Urothelium cell line (cell line): Measurements from ENCODE around the gene GNAT3.

Experiments used
- DNase-seq: peaks from one replicate; pipeline ENCODE4 v3.0.0; 2011; ENCODE audit warnings: low spot score, mixed read lengths
- FAIRE-seq: peaks from 2 replicates; lab custom pipeline; 2011; peaks lifted over from hg19 to GRCh38; lab: Jason Lieb, UNC

Gene GNAT3

GRCh38 chr7:80467069-80467468 is 44.8 kb downstream of the GNAT3 start:
- no peak for FAIRE-seq
- DNase-seq = no peak

- DNase-seq (no peak), FAIRE-seq (no peak)
Measured at GRCh38 chr7:80466636-80467035, 45.2 kb downstream of the GNAT3 start.

GRCh38 chr7:80464211-80464610 is 47.7 kb downstream of the GNAT3 start:
- no peak for FAIRE-seq

GRCh38 chr7:80463272-80463920 is 48.5 kb downstream of the GNAT3 start:
- peak; percentile 93 for FAIRE-seq
- no peak for DNase-seq

More at GRCh38 chr7:80464211-80464610, 47.7 kb downstream of the GNAT3 start:
- DNase-seq = no peak

- no peak for DNase-seq
- FAIRE-seq = no peak
Measured at GRCh38 chr7:80460857-80461256, 51.0 kb downstream of the GNAT3 start.

- no peak for FAIRE-seq
- DNase-seq = no peak
Measured at GRCh38 chr7:80459776-80460510, 51.9 kb downstream of the GNAT3 start.

GRCh38 chr7:80458822-80459725 is 52.8 kb downstream of the GNAT3 start:
- FAIRE-seq (no peak), DNase-seq (no peak)

- no peak for DNase-seq
- FAIRE-seq = no peak
Measured at GRCh38 chr7:80453699-80454340, 58.0 kb downstream of the GNAT3 start.

- FAIRE-seq (peak; percentile 23), DNase-seq (no peak)
Measured at GRCh38 chr7:80450621-80451308, 61.1 kb downstream of the GNAT3 start.

- DNase-seq (no peak), FAIRE-seq (no peak)
Measured at GRCh38 chr7:80449836-80450235, 62.0 kb downstream of the GNAT3 start.

- no peak for FAIRE-seq
- no peak for DNase-seq
Measured at GRCh38 chr7:80445351-80445750, 66.5 kb downstream of the GNAT3 start.

GRCh38 chr7:80444811-80445210 is 67.1 kb downstream of the GNAT3 start:
- DNase-seq = no peak
- FAIRE-seq = no peak

GRCh38 chr7:80443325-80443724 is 68.5 kb downstream of the GNAT3 start:
- FAIRE-seq (no peak), DNase-seq (no peak)

- no peak for DNase-seq
- no peak for FAIRE-seq
Measured at GRCh38 chr7:80440883-80441282, 71.0 kb downstream of the GNAT3 start.

GRCh38 chr7:80439894-80440821 is 71.7 kb downstream of the GNAT3 start:
- DNase-seq = peak; percentile 26
- FAIRE-seq = no peak

GRCh38 chr7:80435521-80435920 is 76.3 kb downstream of the GNAT3 start:
- no peak for DNase-seq
- no peak for FAIRE-seq

GRCh38 chr7:80434047-80434446 is 77.8 kb downstream of the GNAT3 start:
- DNase-seq = no peak
- no peak for FAIRE-seq

GRCh38 chr7:80432166-80432565 is 79.7 kb downstream of the GNAT3 start:
- FAIRE-seq (no peak), DNase-seq (no peak)

GRCh38 chr7:80429181-80429580 is 82.7 kb downstream of the GNAT3 start:
- no peak for DNase-seq
- FAIRE-seq = peak; percentile 65
